ENCODE results near the gene SMIM38.
A peak's percentile ranks its signal among the peaks of the same experiment; 100 is the strongest.
"Not testable (repeated sequence)": the region's sequence is repeated elsewhere in the genome, so short reads cannot be mapped to it uniquely, and the experiment has no call there.

SMIM38 gene

DNA sequence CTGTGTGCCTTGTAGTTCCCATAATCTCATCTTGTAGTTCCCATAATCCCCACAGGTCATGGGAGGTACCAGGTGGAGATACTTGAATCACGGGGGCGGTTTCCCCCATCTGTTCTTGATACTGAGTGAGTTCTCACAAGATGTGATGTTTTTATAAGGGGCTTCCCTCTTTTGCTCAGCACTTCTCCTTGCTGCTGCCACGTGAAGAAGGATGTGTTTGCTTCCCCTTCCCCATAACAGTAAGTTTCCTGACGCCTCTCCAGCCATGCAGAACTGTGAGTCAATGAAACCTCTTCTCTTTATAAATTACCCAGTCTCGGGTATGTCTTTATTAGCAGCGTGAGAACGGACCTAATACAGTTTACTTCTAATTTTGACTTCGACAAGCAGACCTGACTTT is 14.0 kb upstream of the SMIM38 start:
- no peak for DNase-seq

DNA sequence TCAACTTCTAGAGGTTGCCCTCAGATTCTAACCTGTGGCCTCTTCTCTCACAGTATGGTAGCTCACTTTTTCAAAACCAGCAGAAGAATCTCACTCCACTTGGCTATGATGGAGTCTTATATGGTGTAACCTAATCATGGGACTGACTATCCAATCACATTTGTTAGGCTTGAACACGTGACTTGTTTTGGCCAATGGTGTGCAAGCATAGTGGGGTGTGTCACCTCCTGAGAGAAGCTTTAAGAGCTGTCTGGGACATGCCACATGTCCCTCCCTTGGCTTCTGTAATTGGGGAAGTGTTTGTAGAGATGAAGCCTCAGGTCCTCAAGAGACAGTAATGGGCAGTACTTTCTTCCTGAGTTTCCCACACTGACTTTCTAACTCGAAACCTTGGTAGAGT is 12.8 kb upstream of the SMIM38 start:
- no peak for DNase-seq

DNA sequence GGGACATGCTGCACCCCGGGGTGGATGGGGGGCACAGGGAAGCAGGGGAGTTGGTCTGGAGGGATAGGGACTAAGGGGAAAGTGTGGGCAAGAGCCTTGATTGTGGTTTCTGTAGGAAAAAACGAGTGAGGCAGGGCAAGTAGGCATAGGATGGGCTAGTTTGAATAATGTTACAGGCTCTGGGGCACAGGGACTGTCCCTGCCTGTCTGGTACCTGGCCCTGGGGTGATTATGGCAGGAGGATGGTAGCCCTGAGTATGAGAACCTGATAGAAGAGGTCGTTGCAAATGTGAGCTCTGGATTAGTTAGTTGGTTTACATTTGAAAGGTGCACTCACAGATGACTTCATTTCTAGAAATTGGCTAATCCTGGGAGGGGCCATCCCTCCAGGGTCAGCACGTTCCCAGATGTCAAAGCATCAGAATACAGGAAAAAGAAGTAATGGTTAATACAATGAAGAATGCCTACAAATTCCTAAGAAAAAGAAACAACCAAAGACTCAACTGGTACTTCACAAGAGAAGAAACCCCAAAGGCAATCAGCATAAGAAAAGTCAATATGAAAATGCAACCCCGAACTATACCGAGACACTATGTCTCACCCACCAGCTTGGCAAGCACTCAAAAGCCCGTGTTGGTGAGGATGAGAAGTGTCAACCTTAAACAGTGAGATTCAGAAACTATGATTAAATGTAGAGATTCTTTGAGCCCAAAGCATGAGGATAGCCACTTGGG is 11.3 kb upstream of the SMIM38 start:
- no peak for DNase-seq

DNA sequence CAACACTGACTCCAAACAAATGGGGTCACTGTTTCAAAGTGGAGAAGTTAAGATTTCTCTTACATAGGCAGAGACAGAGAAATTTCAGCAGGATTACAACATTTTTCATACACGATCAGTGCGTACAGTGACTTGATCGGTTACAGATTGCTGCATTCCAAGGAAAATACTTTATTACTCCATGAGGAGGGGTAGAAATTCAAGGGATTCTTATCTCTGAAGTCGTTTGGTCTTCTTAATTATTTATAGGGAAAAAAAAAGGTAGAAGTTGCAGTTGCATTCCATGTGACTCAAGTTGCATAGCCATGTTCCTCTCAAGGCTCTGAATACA is 10.7 kb upstream of the SMIM38 start:
- DNase-seq = no peak

DNA sequence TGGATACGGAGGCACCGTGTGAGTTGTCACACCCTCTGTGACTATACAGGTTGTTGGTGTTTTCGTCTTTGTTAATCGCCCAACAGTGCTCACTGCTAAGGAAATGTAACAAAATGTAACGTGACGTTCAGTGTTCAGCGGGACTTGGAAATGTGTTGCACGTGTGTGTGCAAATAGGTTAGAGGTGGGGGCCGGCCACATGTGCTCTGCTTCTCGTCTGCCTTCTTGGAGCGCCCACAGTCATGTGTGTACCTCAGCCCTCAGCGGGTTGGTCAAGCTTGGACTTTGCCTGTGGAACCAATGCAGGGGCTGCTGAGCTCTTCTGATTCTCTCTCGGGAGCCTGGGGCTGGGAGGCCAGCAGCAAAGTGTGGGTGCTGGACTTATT is 7.4 kb upstream of the SMIM38 start:
- no peak for DNase-seq

DNA sequence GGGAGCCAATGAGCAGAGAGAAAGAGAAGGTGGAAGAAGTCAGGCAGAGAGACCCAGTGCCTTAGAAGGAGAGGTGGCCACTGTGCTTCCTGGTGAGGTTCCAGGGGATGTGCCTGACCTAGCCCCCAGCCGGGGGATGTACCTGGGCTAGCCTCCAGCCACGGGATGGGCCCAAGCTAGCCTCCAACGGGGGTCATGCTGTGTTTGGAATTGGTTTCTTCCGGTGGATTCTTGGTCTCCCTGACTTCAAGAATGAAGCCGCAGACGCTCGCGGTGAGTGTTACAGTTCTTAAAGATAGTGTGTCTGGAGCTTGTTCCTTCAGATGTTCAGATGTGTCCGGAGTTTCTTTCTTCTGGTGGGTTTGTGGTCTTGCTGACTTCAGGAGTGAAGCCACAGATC is 6.9 kb upstream of the SMIM38 start:
- DNase-seq = no peak

DNA sequence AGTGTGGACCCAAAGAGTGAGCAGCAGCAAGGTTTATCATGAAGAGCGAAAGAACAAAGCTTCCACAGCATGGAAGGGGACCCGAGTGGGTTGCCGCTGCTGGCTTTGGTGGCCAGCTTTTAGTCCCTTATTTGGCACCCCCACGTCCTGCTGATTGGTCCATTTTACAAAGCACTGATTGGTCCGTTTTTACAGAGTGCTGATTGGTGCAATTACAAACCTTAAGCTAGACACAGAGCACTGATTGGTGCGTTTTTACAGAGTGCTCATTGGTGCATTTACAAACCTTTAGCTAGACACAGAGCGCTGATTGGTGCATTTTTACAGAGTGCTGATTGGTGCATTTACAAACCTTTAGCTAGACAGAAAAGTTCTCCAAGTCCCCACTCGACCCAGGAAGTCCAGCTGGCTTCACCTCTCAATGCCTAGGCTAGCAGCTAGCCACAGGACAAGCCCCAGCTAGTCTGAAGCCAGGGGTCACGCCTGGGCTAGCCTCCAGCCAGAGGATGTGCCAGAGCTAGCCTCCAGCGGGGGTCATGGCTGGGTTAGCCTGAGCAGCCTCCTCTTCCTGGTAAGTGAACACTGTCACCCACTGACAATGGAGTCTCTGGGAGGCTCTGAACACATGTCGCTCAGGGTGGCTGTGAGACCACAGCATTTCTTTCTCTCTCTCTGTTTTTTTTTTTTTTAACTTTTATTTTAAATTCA is 6.2 kb upstream of the SMIM38 start:
- DNase-seq = not testable (repeated sequence)

DNA sequence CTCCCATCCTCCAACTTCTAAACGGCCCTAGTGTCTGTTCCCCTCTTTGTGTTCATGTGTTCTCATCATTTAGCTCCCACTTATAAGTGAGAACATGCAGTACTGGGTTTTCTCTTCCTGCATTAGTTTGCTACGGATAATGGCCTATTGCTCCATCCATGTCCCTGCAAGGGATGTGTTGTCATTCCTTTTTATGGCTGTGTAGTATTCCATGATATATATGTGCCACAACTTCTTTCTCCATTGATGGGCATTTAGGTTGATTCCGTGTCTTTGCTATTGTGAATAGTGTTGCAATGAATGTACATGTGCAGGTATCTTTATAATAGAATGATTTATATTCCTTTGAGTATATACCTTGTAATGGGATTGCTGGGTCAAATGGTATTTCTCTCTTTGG is 5.6 kb upstream of the SMIM38 start:
- DNase-seq = no peak

DNA sequence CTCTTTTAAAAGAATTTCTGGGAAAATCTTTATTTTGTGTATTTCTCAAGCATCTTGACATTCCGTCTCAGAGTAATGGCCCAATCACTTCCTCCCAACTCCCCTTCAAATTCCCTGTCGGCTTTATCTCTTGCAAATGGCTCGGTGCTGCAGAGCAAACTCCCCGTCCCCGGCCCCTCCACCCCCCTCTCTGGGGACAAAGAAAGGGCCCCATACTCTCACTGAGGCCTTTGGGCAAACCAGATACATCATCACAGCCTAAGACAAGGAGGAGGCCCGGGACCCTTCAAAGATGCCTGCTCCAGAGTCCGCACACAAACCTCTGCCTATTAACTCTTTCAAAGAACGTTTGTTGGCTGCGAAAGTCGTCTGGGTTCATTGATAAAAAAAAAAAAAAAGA is 3.9 kb upstream of the SMIM38 start:
- DNase-seq = no peak

DNA sequence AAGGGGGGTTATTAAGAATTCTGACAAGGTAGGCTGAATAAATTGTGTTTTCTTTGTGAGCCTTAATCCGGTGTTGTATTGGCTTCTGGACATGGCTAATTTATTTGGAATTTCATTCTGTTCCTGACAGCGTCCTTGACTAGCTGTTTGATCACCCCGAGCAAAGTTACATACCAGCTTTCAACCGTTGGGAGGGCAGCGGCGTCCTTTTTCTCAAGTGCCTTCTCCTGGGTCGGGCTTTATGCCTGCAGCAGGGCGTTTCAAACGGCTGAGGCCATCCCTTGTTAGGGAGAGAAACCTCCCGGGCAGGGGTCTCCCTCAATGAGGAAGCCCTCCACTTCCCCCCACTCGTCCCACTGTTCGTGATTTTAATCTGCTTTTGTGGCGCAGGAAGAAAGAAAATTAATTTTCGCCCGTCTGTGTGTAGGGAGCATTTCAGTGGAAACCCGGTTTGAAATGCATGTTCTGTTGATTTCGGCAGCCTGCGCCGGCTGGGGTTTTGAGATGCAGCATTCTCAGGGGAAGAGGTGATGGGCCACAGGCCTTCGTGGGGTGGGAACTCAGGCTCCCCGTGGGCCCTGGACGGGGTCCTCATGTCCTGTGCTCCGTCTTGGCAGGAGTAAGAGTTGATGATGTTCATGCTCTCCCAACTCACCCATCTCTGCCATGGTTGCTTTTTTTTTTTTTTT is 2.9 kb upstream of the SMIM38 start:
- no peak for DNase-seq

DNA sequence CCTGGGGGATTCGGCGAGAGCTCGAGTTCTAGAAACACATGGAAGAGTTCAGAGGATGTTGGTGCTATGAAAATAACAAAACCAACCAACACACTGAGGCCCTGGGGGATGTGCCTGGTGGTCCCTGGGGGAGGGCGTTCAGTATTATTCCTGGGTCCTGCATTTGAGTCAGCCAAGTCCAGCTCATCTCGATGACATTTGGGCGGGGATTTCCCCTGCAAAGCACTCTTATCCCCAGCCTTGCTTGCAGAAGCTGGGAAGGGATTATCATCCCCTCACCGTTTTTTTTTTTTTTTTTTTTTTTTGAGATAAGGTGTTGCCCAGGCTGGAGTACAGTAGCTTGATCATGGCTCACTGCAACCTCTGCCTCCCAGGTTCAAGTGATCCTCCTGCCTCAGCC is 2.1 kb upstream of the SMIM38 start:
- DNase-seq = no peak

DNA sequence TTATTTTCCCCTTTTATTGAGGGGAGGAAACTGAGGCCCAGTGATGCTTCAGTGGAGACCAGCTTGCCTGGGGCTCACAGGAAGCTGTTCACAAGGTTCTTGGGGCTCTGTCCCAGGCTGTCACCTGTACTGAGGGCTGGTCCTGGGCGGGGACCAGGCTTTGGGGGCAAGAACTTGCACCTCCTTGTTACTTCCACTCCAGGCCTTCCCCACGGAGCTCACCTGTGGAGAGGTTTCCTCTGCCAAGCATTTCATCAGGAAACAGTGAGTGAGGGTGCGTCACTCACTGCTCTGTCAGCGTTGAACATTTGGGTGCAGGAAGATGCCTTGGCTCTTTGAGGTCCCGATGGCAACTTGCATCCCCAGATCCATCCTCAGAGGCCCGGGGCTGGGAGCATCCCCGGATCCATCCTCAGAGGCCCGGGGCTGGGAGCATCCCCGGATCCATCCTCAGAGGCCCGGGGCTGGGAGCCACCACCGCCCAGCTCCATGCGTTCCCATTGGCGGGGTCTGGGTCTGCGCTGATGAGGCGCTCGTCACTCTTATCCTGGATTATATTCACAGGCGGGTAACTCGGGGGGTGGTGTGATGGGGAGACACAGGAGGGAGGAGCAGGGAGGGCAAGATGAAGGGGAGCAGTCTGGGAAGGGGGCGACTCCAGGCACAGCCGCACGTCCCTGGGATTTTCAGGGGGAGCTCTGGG is 1.4 kb upstream of the SMIM38 start:
- no peak for DNase-seq

DNA sequence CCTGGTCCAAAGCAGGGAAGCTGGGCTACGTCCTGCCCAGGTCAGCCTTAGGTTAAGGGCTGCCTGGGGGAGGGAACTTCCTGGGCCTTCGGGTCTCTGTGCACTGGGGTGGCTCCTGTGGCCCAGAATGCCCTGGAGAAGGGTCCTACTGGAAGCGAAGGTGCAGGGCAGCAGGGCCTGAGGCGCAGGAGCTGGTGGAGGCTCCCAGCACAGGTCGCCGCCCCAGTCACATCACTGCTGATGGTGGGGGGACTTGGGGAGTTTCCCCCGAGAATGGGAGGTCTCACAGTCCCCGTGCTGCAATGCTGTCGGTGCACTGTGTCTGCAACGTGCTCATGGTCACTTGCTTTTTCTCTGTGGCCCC is 815 bp upstream of the SMIM38 start:
- no peak for DNase-seq

DNA sequence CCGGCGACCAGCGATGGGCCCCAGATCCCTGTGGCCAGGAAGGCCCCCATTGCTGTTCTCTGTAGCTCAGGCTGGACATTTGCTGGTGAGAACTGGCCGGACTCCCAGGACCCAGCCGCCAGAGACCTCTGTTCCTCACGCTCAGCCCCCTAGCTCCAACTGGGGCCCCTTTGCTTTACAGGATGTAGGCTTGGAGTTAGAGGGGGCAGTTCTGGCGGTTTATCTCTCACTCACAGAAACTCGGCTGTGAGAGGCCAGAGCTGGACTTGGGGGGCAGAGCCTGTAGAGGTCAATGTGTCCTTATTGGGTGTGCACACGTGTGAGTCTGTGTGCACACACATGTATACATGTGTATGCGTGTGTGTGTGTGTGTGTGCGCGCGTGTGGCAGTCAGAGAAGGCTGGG is 502 bp downstream of the SMIM38 start:
- DNase-seq = no peak

DNA sequence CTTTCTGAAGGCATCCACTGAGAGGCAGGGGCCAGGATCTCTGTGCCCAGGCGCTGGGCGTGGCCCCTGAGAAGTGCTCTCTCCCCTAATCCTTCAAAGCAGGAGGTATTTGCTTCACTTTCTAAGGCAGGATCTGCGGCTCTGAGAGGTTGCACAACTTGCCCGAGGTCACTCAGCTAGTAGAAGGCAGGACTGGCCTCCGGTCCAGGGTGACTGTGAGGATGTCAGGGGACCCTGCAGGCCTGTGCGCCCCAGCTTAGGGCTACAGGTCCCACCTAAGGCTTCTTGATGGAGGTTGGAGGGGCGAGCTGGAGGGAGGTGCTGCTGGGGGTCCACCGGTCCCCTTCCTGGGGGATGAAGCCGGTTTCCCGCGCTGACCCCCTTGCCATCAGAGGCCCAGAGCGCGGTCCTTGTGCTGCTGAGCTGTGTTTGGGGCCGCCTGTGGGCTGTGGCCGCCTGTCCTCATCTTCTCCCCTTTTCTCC is 979 bp downstream of the SMIM38 start:
- DNase-seq = no peak

DNA sequence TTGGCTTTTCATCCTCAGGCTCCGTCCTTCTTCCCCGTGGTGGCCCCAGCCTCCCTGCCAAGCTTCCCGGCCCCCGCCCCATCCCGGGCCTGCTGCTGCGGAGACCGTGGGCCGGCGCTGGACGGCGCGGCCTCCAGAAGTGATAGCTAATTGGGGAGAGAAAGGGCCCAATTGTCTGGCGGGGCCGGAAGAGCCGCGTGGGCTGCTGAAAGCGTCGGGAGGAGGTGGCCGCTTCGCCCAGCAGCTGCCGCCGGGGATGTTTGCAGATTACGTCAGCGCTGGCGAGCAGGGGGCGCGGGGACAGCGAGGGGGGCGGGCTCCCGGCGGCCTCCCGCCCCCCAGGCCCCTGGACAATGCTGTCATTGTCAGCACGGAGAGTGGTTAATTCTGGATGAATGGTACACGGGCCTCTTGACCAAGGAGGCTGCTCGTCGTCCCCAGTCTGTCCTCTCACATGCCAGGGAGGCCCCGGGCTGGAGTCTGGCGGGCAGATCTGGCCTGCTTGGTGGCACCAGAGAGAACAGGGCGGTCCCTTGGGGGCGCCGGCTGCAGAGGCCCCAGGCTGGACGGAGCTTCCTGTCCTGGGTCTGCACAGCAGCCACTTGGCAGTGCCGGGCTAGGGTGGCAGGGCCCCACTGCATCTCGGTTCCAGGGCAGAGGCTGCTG is 1.6 kb downstream of the SMIM38 start:
- DNase-seq = peak; percentile 91

DNA sequence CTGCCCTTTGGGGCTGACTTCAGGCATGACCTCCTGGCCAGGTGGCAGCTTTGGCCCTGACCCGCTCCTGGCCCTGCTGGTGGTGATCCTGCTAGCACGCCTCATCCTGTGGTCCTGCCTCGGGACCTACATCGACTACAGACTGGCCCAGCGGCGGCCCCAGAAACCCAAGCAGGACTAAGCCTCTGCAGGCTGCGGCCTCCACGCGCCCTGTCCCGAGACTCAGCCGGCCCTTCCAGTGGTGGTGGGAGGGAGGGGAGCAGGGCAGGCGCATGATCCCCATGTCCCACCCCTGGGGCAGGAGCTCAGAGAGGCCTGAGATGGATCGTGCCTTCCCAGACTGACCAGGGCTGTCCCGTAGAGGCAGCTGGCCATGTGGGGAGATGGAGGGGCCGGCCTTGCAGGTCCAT is 2.1 kb downstream of the SMIM38 start:
- no peak for DNase-seq

DNA sequence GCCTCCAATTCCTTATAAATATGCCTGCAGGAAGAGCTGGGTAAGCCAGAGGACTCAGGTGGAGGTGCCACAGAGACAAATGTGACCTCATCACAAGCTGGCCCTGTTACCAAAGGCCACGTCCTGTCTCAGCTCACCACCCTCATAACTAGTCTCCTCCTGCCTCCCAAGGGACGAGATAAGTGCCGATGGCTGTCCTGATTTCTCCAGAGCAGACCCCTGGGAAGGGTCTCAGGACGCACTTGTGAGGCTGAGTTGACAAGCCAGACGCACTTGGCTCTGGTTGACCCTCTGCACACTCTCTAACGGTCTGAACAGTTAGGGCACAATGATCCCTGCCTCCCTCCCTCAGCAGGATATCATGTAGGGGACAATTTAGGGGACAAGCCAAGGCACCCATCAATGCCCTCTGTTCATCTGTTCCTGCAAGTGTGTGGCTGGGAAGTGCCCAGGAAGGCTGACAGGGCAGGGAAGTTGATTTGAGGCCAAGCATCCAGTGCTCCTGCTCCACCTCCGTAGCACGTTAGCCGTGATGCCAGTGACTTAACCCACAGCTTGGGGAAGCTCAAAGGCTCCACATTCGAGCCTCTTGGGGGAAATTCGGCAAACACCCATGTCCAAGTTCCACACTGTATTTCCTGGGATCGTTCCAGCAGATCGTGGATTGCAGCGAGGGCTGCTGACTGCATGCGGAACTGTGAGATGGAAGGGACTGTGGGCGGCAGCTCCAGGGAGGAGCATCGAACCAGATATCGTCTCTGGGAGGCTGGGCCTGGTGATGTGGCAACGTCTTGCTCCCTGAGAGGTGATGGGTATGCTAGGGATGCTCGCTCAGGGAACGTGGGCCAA is 2.8 kb downstream of the SMIM38 start:
- no peak for DNase-seq

DNA sequence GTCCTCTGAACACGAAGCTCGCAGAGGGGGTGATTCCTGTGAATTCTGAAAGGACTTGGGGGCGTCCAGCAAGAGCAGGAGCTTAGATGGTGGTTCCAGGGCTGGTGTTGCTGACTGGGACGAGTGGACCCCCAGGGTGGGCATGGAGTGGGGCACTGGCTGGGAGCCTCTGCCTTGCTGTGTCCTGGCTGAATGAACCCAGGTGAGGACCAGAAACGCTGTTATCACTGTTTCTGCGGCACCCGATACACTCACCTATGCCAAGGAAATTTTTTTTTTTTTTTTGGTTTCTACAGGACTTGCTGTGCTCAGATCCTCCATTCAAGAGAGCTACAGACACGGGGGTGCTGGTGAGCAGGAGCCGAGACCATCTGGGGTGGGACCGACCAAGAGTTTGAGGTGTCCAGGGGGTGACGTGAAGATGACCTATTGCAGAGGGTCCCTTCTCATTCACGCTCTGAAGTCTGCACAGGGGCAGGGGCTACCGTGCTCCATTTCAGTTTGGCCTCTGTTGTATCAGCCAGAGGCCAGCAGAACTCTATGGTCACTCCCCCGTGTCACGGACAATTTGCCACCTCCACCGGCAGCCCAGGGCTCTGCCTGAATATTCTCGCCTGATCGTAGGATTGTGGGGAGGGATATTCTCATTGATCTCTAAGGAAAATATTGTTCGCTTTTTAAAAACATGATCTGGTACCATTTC is 3.6 kb downstream of the SMIM38 start:
- no peak for DNase-seq

DNA sequence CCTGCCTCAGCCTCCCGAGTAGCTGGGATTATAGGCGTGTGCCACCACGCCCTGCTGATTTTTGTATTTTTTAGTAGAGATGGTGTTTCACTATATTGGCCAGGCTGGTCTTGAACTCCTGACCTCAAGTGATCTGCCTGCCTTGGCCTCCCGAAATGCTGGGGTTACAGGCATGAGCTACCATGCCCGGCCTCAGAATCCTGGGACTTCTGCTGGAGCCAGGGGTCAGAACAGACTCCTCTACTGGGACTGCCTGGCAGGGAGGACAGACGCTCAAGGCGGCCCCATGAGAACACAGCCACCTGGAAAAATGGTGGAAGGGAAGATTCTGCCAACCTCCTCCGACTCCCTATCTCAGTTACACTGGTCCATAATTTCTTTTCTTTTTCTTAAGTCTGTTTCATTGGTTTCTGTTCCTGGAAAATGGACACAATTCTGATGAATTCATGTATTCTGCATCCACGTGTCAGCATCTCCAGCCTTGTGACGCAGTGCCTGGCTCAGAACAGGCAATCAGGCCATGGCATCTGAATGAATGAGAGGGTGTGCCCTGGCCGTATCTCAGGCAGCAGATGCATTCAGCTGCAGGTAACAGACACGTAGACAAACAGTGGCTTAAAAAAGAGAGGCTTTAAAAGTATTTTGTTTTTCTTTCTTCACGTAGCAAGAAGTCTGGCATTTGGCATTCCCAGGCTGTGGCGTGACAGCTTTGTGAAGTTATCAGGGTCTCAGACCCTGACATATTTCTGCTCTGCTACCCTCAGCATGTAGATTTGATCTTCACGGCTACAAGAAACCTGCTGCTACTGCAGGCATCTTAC is 4.8 kb downstream of the SMIM38 start:
- no peak for DNase-seq

DNA sequence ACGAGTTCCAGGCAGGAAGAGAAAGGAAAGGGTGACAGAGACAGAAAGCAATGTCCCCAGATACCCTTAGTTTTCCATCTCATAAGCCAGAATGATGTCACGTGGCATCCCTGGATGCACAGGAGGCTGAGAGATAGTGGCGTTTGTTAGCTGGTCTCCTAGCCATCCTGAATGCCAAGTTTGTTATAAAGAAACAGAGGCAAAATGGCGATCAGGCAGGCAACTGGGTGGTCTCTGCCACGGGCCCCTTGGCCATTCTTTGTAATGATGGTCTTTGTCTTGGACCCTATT is 5.3 kb downstream of the SMIM38 start:
- DNase-seq = no peak
